ENCODE results near the gene DDX4.

- no peak for TF ChIP-seq CTCF (conservative IDR thresholded peaks at IDR 0.05 in 1 of 2, IDR thresholded peaks at IDR 0.05 in 1 of 2; ENCODE audit: low read depth in 1 of 2, low read length in 2 of 2)
- no peak for TF ChIP-seq EZH2 (IDR thresholded peaks at IDR 0.05; ENCODE audit: low read length, missing control alignments)
Observed at GRCh38 chr5:55864606-55865541, 127.0 kb downstream of the DDX4 start.

Measured in fibroblast of lung (primary cell).